Activated gamma-delta T cell treated with Interleukin-2 at 50 U/mL for 16 hours (primary cell): Measurements from ENCODE around the gene FAM131A.

Experiments used
- DNase-seq: peaks from one replicate; pipeline ENCODE4 v3.0.0-alpha.2; 2020

Gene FAM131A

GRCh38 chr3:184337399-184337714, at the start of gene FAM131A:
Gene FAM131A, plus strand, starts transcription at chr3:184337600. Its CDS starts 31 bp downstream, at chr3:184337631.
- DNase-seq = no peak

DNA sequence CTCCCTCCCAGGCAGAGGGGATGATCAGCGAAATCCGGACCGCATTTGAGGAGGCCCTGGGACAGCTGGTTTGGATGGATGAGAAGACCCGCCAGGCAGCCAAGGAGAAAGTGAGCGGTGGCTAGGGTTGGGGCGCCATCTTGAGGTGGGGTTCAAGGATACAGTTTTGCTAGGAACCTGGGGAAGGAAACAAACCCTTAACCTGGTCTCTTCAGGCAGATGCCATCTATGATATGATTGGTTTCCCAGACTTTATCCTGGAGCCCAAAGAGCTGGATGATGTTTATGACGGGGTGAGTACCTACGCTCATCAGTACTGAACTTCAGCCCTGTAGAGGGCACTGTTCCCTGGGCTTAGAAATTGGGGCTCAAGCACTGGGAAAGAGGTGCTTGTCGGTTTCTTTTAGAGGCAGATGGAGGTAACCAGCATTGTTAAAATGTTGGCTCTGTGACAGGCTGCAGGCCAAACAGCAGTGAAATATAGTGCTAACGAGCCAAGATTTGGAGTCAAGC, 47.9 kb upstream of the FAM131A start:
- peak; percentile 54 for DNase-seq

- DNase-seq = no peak
Measured at GRCh38 chr3:184290331-184290730, 47.1 kb upstream of the FAM131A start.

GRCh38 chr3:184291044-184291737, 46.2 kb upstream of the FAM131A start:
- no peak for DNase-seq

GRCh38 chr3:184291738-184292445, 45.5 kb upstream of the FAM131A start:
- no peak for DNase-seq

DNA sequence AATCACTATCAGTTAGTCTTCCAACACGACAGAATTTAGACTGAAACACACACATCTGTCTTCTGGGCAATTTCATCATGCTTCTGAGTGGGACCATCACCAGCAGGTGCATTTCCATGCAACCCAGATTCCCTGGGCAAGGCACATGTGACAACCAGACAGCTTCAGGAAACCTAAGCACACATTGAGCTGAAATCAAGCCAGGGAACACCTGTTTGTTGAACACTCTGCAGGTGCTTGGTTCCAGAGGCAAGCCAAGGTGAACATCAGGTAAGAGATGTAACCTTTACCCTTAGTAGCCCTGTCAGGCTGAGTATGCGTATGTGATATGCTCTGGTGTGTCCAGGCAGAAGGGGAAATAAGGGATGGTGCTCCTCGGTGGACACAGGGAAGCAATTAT, 41.6 kb upstream of the FAM131A start:
- DNase-seq = no peak

- no peak for DNase-seq
Measured at GRCh38 chr3:184296616-184297015, 40.8 kb upstream of the FAM131A start.

GRCh38 chr3:184298759-184299487, 38.5 kb upstream of the FAM131A start, which contains the start of gene PSMD2:
Gene PSMD2, plus strand, starts transcription at chr3:184299241. Its CDS starts 26 bp downstream, at chr3:184299267.
- peak; percentile 98 for DNase-seq

GRCh38 chr3:184299488-184300377, 37.7 kb upstream of the FAM131A start:
- no peak for DNase-seq

- no peak for DNase-seq
Measured at GRCh38 chr3:184300378-184300720, 37.1 kb upstream of the FAM131A start.

DNA sequence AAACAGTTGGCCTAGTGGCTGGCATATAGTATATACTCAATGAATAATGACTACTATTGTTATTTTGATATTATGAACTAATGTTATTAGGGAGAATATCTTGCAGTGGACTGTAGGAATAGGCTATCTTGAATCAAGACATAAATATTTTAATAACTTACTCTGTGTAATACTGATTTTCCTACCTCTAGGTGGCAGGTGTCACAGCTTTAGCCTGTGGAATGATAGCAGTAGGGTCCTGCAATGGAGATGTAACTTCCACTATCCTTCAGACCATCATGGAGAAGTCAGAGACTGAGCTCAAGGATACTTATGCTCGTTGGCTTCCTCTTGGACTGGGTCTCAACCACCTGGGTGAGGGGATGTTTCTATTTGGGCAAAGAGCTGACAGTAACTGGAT, 31.8 kb upstream of the FAM131A start:
- DNase-seq = no peak

DNA sequence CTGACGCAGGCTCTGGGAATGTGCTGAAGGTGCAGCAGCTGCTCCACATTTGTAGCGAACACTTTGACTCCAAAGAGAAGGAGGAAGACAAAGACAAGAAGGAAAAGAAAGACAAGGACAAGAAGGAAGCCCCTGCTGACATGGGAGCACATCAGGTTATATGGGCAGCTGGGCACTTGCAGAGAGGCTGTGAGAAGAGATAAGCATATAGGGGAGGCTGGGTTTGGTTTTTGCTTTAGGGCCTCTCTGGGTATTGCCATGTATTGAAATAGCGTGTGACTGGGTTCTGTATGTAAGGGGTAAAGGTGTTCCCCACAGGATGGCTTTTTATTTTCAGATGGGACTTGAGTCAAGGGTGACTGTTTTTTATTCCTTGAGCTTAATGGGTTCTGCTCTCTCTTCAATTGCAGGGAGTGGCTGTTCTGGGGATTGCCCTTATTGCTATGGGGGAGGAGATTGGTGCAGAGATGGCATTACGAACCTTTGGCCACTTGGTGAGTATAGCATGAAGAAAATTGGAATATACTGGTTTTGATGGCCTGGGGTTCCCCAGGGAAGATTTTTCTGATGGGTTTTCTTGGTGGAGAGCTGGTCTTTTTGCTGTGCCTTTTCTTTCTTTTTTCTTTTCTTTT, 30.9 kb upstream of the FAM131A start:
- DNase-seq = no peak

- no peak for DNase-seq
Measured at GRCh38 chr3:184307915-184308314, 29.5 kb upstream of the FAM131A start.

DNA sequence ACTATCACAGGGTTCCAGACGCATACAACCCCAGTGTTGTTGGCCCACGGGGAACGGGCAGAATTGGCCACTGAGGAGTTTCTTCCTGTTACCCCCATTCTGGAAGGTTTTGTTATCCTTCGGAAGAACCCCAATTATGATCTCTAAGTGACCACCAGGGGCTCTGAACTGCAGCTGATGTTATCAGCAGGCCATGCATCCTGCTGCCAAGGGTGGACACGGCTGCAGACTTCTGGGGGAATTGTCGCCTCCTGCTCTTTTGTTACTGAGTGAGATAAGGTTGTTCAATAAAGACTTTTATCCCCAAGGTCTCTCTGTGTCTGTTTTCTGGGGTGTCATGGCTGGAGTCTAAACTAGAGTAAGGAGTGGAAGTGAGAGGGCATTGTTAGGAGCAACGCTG, 28.7 kb upstream of the FAM131A start:
- DNase-seq = no peak

DNA sequence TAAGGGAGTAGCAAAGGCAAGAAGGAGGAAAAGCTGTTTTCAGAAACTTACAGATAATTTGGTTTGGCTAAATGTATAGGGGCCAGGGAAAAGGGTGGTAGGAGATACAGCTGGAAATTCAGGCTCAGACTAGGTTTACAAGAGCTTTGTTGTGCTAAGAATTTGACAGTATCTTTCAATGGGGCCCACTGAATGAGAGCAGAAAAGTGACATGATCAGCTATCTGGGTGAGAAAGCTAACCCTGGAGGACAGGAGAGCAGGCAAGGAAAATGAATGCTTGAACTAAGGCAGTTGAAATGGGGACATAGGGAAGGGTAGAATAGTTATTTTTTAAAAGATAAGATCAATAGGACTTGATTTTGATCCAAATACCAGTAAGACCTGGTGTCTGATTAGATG, 25.8 kb upstream of the FAM131A start:
- no peak for DNase-seq

GRCh38 chr3:184314363-184314699, 23.1 kb upstream of the FAM131A start, which contains the start of gene EIF4G1:
Gene EIF4G1, plus strand, starts transcription at chr3:184314606. Its CDS starts 1,191 bp downstream, at chr3:184315797.
- peak; percentile 91 for DNase-seq

GRCh38 chr3:184314700-184315542, 22.5 kb upstream of the FAM131A start:
- DNase-seq = peak; percentile 66

GRCh38 chr3:184315543-184315867, 21.9 kb upstream of the FAM131A start:
- DNase-seq = no peak

DNA sequence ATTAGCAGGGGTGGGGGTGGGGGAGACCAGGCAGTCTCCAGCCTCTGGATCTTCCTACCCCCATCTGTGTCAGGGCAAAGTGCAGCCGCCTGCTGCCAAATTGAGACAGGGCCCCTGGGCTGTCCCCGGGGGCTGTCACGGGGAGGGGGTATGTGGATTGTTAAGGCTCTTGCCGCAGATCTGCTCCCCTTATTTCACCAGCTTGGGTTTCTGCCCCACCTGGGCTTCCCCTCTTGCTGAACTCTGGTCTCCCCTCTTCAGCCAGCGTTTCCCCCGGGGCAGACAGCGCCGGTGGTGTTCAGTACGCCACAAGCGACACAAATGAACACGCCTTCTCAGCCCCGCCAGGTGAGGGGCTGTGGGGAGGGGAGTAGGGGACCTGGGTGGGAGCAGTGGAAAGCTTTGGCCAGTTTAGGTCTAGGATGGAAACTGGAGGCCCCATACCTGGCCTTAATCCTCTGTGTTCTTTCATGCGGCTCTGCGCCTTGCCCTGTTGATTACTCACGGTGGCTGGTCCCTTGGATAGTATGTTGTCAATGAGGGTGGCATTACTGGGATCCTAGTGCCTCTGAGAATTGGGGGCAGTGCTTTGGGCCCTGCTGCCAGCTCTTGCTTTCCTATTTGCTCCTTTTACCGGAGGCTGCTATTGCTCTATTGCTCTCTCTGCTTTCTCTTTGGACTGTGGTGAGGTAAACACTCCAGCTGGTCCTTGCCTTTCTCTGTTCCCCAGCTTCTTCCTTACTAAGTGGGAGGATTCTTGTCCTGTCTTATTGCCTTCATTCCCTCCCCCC, 21.3 kb upstream of the FAM131A start:
- DNase-seq = no peak

DNA sequence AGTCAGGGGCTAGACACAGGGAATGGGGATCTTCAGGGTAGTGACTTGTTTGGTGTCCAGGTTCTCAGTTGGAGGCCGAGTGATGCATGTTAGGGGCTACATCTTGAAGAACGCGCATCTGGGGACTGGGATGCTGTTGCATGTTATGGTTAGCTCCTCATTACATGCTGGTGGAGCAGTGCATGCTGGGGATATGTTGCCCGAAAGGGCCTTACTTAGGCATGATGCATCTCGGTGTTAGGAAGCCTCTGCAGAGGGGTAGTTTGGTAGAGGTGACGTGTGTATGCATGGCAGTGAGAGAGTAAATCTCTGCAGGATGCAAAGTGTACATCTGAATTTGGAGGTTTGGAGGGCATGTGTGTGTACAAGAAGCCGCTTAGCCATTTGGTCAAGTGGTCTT, 20.6 kb upstream of the FAM131A start:
- no peak for DNase-seq

DNA sequence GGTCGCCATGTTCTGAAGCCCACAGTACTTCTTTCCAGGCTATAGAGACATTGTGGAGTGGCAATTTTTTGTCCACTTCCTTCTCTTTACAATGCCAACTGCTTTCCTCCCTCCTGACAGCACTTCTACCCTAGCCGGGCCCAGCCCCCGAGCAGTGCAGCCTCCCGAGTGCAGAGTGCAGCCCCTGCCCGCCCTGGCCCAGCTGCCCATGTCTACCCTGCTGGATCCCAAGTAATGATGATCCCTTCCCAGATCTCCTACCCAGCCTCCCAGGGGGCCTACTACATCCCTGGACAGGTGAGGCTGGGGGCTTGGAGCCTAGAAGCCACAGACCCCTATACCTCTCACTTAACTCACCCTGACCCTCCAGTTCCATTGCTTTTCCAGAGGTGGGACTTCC, 20.2 kb upstream of the FAM131A start:
- DNase-seq = no peak
